HFF-Myc (cell line): ENCODE data around the gene DGKI.

Experiments
- DNase-seq: peaks from one replicate; pipeline ENCODE4 v3.0.0-alpha.2; 2011; ENCODE audit warnings: low read depth; ENCODE audit errors: extremely low read depth
- H3K4me3 ChIP-seq: replicated peaks from 2 replicates; pipeline ENCODE4 v1.5.1; 2011; ENCODE audit warnings: low read depth, mild to moderate bottlenecking, control low read depth, low read length
- CTCF ChIP-seq: IDR thresholded peaks from 2 replicates; pipeline ENCODE4 v1.5.1; 2012; ENCODE audit warnings: mild to moderate bottlenecking, low read depth, low read length, control low read depth; ENCODE audit errors: missing control alignments

The DGKI gene

GRCh38 chr7:137828456-137828855, 18.3 kb downstream of the DGKI start:
- no peak overlapping the region for H3K4me3 ChIP-seq
- no peak for TF ChIP-seq CTCF
- no peak for DNase-seq

- DNase-seq: no peak
- no peak overlapping the region for H3K4me3 ChIP-seq
- no peak for TF ChIP-seq CTCF
Measured at GRCh38 chr7:137825489-137825888, 21.3 kb downstream of the DGKI start.

GRCh38 chr7:137820677-137821420, 25.9 kb downstream of the DGKI start:
- DNase-seq: no peak
- TF ChIP-seq CTCF: no peak
- H3K4me3 ChIP-seq: no peak overlapping the region

- no peak for DNase-seq
- no peak overlapping the region for H3K4me3 ChIP-seq
- TF ChIP-seq CTCF: no peak
Measured at GRCh38 chr7:137820156-137820555, 26.6 kb downstream of the DGKI start.

GRCh38 chr7:137818036-137818435, 28.7 kb downstream of the DGKI start:
- no peak overlapping the region for H3K4me3 ChIP-seq
- no peak for DNase-seq
- TF ChIP-seq CTCF: no peak

GRCh38 chr7:137816696-137817320, 30.0 kb downstream of the DGKI start:
- DNase-seq: no peak
- TF ChIP-seq CTCF: peak; percentile 15
- H3K4me3 ChIP-seq: no peak overlapping the region
